Central memory CD8-positive, alpha-beta T cell (primary cell): ENCODE results near the gene RASAL2.

ENCODE experiments used
- ATAC-seq: fragments of 150-1000 bp; cut with Tn5 transposase; replicated peaks from 2 replicates; pipeline ENCODE4 v1.10.0; 2022; ENCODE audit warnings: mild to moderate bottlenecking, moderate FRiP score, moderate number of reproducible peaks; ENCODE audit not compliant: poor library complexity, severe bottlenecking; ENCODE audit errors: extremely low read depth
- DNase-seq, 2 donors: peaks; one replicate each; pipeline ENCODE4 v3.0.0; 2021; ENCODE audit warnings: low spot score in 2 of 2
- H3K27ac Mint-ChIP-seq: one replicate; pipeline ENCODE4 v1.8.0; 2022; ENCODE audit warnings: low read depth, mild to moderate bottlenecking, moderate library complexity, mixed read lengths
- H3K27me3 Mint-ChIP-seq: one replicate; pipeline ENCODE4 v1.8.0; 2022; ENCODE audit warnings: mixed read lengths
- H3K36me3 Mint-ChIP-seq: one replicate; pipeline ENCODE4 v1.8.0; 2022; ENCODE audit warnings: mild to moderate bottlenecking, moderate library complexity, mixed read lengths; ENCODE audit not compliant: insufficient read depth
- H3K4me1 Mint-ChIP-seq: one replicate; pipeline ENCODE4 v1.8.0; 2022; ENCODE audit warnings: mixed read lengths
- H3K4me3 Mint-ChIP-seq: one replicate; pipeline ENCODE4 v1.8.0; 2022; ENCODE audit warnings: mild to moderate bottlenecking, moderate library complexity, mixed read lengths
- H3K9me3 Mint-ChIP-seq: one replicate; pipeline ENCODE4 v1.8.0; 2022; ENCODE audit warnings: mixed read lengths

The RASAL2 gene

DNA sequence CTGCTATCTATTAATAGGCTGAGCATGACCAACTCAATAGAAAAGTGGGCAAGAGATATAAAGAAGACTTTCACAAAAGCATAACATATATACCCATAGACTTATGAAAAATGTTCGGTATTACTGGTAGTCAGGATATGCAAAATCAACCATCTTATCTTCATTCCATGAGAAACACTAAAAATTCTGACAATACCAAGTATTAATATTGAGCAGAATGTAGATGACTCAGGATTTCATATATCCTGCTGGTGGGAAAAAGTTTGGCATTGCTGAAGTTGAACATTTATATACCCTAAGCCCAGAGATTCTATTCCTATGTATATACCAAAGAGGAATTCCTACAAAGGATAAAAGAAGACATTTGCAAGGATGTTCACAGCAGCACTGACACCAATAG is 264.6 kb downstream of the RASAL2 start:
- Mint-ChIP-seq H3K36me3 (no peaks in the 10 kb centered on the region), H3K4me3 (no peak overlapping the region), H3K27ac (no peak overlapping the region), H3K27me3 (peaks cover 9% of the 10 kb centered on the region), H3K9me3 (peaks cover 2% of the 10 kb centered on the region), H3K4me1 (no peaks in the 10 kb centered on the region)
- ATAC-seq (no peak), DNase-seq (no peak)

DNA sequence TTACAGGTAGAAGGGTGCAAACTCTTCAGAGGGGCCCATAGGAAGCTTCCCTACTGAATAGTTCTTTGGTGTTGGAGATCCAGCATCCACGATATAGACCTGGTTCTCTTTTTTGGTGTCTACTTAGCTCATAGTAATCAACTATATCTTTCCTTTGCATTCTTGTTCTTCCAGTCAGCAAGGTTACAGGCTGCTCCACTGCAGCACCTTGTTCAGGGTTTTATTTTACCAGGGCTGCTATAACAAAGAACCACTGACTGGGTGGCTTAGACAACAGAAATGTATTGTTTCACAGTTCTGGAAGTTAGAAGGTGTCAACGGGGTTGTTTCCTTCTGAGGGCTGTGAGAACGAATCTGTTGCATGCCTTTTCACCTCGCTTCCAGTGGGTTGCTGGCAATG is 266.5 kb downstream of the RASAL2 start:
- H3K27me3 Mint-ChIP-seq = peaks cover 9% of the 10 kb centered on the region
- H3K4me3 Mint-ChIP-seq = no peak overlapping the region
- no peaks in the 10 kb centered on the region for H3K36me3 Mint-ChIP-seq
- H3K4me1 Mint-ChIP-seq = no peaks in the 10 kb centered on the region
- ATAC-seq (no peak), DNase-seq (no peak)
- H3K27ac Mint-ChIP-seq = no peak overlapping the region
- H3K9me3 Mint-ChIP-seq = no peaks in the 10 kb centered on the region

GRCh38 chr1:178361847-178362246 is 267.9 kb downstream of the RASAL2 start:
- Mint-ChIP-seq H3K4me3 (no peak overlapping the region), H3K27ac (no peak overlapping the region), H3K36me3 (no peaks in the 10 kb centered on the region), H3K4me1 (no peaks in the 10 kb centered on the region), H3K27me3 (peaks cover 9% of the 10 kb centered on the region), H3K9me3 (no peaks in the 10 kb centered on the region)
- ATAC-seq (no peak), DNase-seq (no peak)

DNA sequence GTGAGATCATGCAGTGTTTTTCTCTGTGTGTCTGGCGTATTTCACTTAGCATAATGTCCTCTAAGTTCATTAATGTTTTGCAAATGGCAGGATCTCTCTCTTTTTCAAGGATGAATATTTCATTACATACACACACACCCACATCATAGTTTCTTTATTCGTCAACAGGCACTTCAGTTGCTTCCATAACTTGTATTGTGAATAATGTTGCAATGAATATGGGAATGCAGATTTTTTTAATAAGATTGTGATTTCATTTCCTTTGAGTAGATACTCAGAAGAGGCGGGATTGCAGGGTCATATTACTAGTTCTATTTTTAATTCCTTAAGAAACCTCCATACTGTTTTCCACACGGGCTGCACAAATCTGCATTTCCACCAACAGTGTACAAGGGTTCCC is 268.8 kb downstream of the RASAL2 start:
- DNase-seq = no peak
- no peaks in the 10 kb centered on the region for H3K36me3 Mint-ChIP-seq
- H3K27ac Mint-ChIP-seq = no peak overlapping the region
- H3K4me3 Mint-ChIP-seq = no peak overlapping the region
- H3K4me1 Mint-ChIP-seq = no peaks in the 10 kb centered on the region
- H3K9me3 Mint-ChIP-seq = no peaks in the 10 kb centered on the region
- no peak for ATAC-seq
- H3K27me3 Mint-ChIP-seq = peaks cover 9% of the 10 kb centered on the region

DNA sequence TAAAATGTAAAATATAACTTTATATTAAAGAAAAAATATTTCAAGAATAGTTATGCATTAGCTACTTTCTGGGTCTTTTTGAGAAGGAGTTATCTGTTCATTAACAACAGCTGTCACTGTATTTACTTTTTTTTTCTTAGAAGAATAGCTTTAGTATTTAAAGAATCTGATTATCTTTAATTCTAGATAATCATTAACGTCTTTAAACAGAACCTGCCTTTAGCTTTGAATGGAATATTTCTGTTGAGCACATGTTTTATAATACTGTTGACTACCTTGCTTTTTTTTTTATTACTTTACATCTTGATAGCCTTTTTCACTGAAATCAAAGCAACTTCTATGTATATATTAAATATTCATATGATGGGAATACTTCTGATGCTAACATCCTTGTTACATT is 270.9 kb downstream of the RASAL2 start:
- Mint-ChIP-seq H3K27me3 (peaks cover 9% of the 10 kb centered on the region), H3K27ac (no peak overlapping the region), H3K9me3 (no peaks in the 10 kb centered on the region), H3K4me1 (no peaks in the 10 kb centered on the region), H3K36me3 (no peaks in the 10 kb centered on the region), H3K4me3 (no peak overlapping the region)
- ATAC-seq (no peak), DNase-seq (no peak)

GRCh38 chr1:178367151-178367550 is 273.2 kb downstream of the RASAL2 start:
- Mint-ChIP-seq H3K9me3 (no peaks in the 10 kb centered on the region), H3K4me1 (no peaks in the 10 kb centered on the region), H3K4me3 (no peak overlapping the region), H3K27me3 (peaks cover 8% of the 10 kb centered on the region), H3K27ac (no peak overlapping the region), H3K36me3 (no peaks in the 10 kb centered on the region)
- ATAC-seq (no peak), DNase-seq (no peak)

DNA sequence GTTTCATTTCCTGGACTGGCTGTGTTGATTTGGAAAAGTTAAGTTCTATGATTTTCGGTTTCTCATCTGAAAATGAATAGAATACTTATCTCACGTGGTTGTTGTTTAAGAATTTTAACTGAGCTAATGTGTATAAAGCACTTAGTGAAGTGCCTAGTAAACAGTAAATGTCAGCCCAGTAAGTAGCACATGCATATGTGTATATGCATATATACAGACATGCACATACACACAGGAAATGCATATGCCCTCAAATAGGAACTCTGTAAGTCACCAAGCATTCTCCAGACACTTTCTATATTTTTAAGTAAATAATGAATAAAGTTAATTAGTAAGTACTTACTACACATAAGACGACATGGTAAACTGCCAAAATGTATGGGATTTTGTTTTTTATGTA is 274.3 kb downstream of the RASAL2 start:
- Mint-ChIP-seq H3K9me3 (no peaks in the 10 kb centered on the region), H3K36me3 (no peaks in the 10 kb centered on the region), H3K4me1 (no peaks in the 10 kb centered on the region), H3K4me3 (no peak overlapping the region), H3K27me3 (no peaks in the 10 kb centered on the region), H3K27ac (no peak overlapping the region)
- DNase-seq (no peak), ATAC-seq (no peak)

- Mint-ChIP-seq H3K9me3 (no peaks in the 10 kb centered on the region), H3K27me3 (no peaks in the 10 kb centered on the region), H3K4me3 (no peak overlapping the region), H3K27ac (no peak overlapping the region), H3K36me3 (no peaks in the 10 kb centered on the region), H3K4me1 (no peaks in the 10 kb centered on the region)
- no peak for ATAC-seq
- no peak for DNase-seq
Measured at GRCh38 chr1:178371235-178371634, 277.3 kb downstream of the RASAL2 start.

DNA sequence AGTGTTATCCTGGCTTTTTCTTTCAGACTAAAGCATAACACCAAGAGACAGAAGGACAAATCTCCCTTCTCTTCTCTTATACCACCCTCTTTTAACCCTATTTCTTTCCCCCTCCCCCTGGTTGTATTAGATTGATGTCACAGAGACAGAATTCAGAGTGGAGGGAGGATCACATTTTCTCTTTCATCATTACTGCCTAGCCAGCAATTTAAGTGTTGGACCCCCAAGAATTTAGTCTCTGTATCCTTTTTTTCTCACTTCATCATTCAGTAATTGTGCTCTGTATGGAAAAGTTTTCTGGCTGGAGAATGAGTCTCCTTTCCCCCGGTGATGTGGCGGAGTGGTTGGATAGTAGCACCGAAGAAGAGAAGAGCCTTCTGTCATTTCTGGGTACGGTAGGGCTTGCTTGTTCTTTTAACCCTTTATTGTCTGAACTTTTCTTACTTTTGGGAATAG is 278.1 kb downstream of the RASAL2 start:
- no peaks in the 10 kb centered on the region for H3K36me3 Mint-ChIP-seq
- H3K9me3 Mint-ChIP-seq = no peaks in the 10 kb centered on the region
- H3K4me3 Mint-ChIP-seq = no peak overlapping the region
- no peaks in the 10 kb centered on the region for H3K4me1 Mint-ChIP-seq
- H3K27ac Mint-ChIP-seq = no peak overlapping the region
- DNase-seq = no peak
- ATAC-seq = no peak
- no peaks in the 10 kb centered on the region for H3K27me3 Mint-ChIP-seq

DNA sequence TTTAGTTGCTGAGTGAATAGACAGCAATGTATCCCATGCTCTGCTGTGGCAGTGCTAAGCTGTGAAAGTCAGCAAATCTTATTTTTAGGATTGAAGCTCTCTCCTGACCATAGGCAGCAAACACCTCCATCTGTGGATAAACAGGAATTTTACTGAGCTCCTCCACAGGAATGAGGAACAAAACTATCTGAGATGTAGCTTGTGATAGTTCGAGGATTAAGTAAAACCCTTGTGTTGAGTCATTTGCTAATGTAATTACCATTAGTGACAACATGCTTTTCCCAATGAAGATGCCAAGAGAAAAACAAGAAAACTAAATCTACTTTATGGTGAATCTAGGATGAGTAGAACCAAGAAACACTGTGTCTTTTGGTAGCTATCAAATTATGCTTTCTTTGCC is 280.1 kb downstream of the RASAL2 start:
- Mint-ChIP-seq H3K4me1 (no peaks in the 10 kb centered on the region), H3K27me3 (no peaks in the 10 kb centered on the region), H3K27ac (no peak overlapping the region), H3K36me3 (no peaks in the 10 kb centered on the region), H3K4me3 (no peak overlapping the region), H3K9me3 (peaks cover 2% of the 10 kb centered on the region)
- DNase-seq (no peak), ATAC-seq (no peak)

- ATAC-seq (no peak), DNase-seq (no peak)
- H3K36me3 Mint-ChIP-seq = no peaks in the 10 kb centered on the region
- no peaks in the 10 kb centered on the region for H3K27me3 Mint-ChIP-seq
- H3K4me1 Mint-ChIP-seq = no peaks in the 10 kb centered on the region
- no peak overlapping the region for H3K4me3 Mint-ChIP-seq
- H3K27ac Mint-ChIP-seq = no peak overlapping the region
- peaks cover 5% of the 10 kb centered on the region for H3K9me3 Mint-ChIP-seq
Measured at GRCh38 chr1:178376008-178376407, 282.1 kb downstream of the RASAL2 start.

DNA sequence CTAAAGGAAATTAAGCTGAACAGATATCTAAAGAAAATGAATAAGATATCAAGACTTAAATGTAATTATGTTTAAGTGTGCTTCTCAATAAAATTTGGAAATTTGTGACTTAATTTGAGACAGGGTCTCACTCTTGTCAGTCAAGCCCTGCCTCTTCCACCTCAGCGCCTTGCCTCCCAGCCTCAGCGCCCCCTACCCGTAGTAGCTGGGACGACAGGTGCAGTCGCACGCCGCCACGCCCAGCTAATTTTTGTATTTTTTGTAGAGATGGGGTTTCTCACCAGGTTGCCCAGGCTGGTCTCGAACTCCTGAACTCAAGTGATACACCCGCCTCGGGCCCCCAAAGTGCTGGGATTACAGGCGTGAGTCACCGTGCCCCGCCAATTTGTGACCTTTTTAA is 285.9 kb downstream of the RASAL2 start:
- DNase-seq = no peak
- Mint-ChIP-seq H3K4me3 (no peak overlapping the region), H3K4me1 (no peaks in the 10 kb centered on the region), H3K9me3 (peaks cover 5% of the 10 kb centered on the region), H3K36me3 (no peaks in the 10 kb centered on the region), H3K27me3 (no peaks in the 10 kb centered on the region), H3K27ac (no peak overlapping the region)
- ATAC-seq = no peak

- H3K4me1 Mint-ChIP-seq = no peaks in the 10 kb centered on the region
- H3K27ac Mint-ChIP-seq = no peak overlapping the region
- no peaks in the 10 kb centered on the region for H3K36me3 Mint-ChIP-seq
- ATAC-seq (no peak), DNase-seq (no peak)
- peaks cover 10% of the 10 kb centered on the region for H3K9me3 Mint-ChIP-seq
- no peak overlapping the region for H3K4me3 Mint-ChIP-seq
- H3K27me3 Mint-ChIP-seq = no peaks in the 10 kb centered on the region
Measured at GRCh38 chr1:178382372-178382771, 288.5 kb downstream of the RASAL2 start.

DNA sequence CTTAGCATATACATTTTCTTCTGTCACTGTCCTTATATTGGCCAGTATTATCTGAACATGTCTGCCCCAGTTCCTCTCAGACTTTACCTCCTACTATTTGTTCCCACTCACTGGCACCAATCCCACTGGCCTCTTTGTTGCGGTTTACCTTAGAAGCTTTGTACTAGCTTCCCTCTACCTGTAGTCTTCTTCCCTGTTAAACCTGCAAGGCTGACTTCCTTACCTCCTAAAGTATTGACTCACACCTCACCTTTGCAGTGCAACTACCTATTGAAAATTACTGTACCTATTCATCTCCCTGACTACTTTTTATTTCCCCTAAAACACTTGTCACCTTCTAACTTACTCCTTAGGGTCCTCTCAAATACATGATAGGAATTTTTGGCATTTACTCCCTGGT is 291.8 kb downstream of the RASAL2 start:
- Mint-ChIP-seq H3K4me3 (no peak overlapping the region), H3K27me3 (no peaks in the 10 kb centered on the region), H3K9me3 (peaks cover 5% of the 10 kb centered on the region), H3K27ac (no peak overlapping the region), H3K4me1 (no peaks in the 10 kb centered on the region), H3K36me3 (no peaks in the 10 kb centered on the region)
- no peak for DNase-seq
- no peak for ATAC-seq
